Spinal cord (tissue), 10 donors: ENCODE results near the gene SLC35A4. TPM values are rescaled to one million over a fixed set of nuclear protein-coding genes. Genes with fewer than 3 reads are reported as not detected.
"Not testable (repeated sequence)": the region's sequence is repeated elsewhere in the genome, so short reads cannot be mapped to it uniquely, and the experiment has no call there.

Experiments used
- DNase-seq, 6 donors: peaks; one replicate each; pipeline versions ENCODE4 v3.0.0 to v3.0.0-alpha.2; 2013 to 2015; ENCODE audit warnings: low spot score in 6 of 6, low read depth in 4 of 6
- H3K27ac ChIP-seq: one replicate; pipeline ENCODE4 v1.5.1; 2013; ENCODE audit warnings: low read depth, low read length, control low read depth
- H3K27me3 ChIP-seq: one replicate; pipeline ENCODE4 v1.6.1; 2013; ENCODE audit warnings: low read length; ENCODE audit not compliant: control insufficient read depth, insufficient read depth
- H3K36me3 ChIP-seq: one replicate; pipeline ENCODE4 v1.6.1; 2013; ENCODE audit warnings: low read length; ENCODE audit not compliant: control insufficient read depth, insufficient read depth
- H3K4me1 ChIP-seq: one replicate; pipeline ENCODE4 v1.6.1; 2013; ENCODE audit warnings: low read length; ENCODE audit not compliant: control insufficient read depth, insufficient read depth
- H3K4me3 ChIP-seq: one replicate; pipeline ENCODE4 v1.5.1; 2013; ENCODE audit warnings: low read depth, low read length, control low read depth
- H3K9me3 ChIP-seq: one replicate; pipeline ENCODE4 v1.6.1; 2013; ENCODE audit warnings: low read length; ENCODE audit not compliant: control insufficient read depth, insufficient read depth
- WGBS: methylation state at CpG from one replicate; pipeline ENCODE4 v1.1.5; 2013; ENCODE audit warnings: missing lambda C conversion rate; ENCODE audit not compliant: insufficient coverage; 5-methylcytosine and 5-hydroxymethylcytosine counted together
- polyA plus RNA-seq, 2 donors: library from polyadenylated mRNA; unstranded; fragments of 120-200 nt; gene quantifications; one replicate each; pipeline ENCODE4 v1.2.1, GENCODE V29; 2013; ENCODE audit not compliant: insufficient read length in 2 of 2
- total RNA-seq, 2 donors: library from RNA; depleted of rRNA in 1 of 2; stranded (reverse); fragments of 120-200 nt in 1 of 2; fragments of >200 nt in 1 of 2; gene quantifications; one replicate each; pipeline versions ENCODE4 v1.2.3 to v1.2.4, GENCODE V29; 2013 to 2014
- donor health status: healthy.

SLC35A4 gene
- total and polyA plus RNA-seq, 4 donors: 10.0 to 69.0 (median 39.3) TPM

DNA sequence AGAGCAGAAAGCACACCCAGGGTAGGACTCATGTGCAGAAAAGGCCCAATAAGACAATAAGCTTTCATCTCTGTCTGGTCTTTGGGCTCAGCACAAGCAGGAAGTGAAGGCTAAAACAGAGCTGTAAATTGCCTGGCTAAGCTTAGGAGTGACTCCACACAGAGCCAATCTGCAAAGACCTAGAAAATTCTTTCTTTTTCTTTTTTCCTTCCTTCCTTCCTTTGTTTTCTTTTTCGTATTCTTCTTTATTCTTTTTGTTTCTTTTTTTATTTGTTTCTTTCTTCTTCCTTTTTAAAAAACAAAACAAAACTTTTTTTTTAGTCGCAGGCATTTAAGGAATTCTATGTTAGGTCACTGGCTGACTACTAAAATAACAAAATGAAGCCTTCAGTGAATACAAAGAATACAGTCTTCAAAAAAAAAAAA, 12.2 kb downstream of the SLC35A4 start:
- no peak overlapping the region for H3K4me3 ChIP-seq
- H3K36me3 ChIP-seq: no peaks in the 10 kb centered on the region
- no peaks in the 10 kb centered on the region for H3K4me1 ChIP-seq
- no peak for DNase-seq
- H3K9me3 ChIP-seq: no peaks in the 10 kb centered on the region
- WGBS: no CpG with 5 or more reads among the region's 2 CpGs
- H3K27me3 ChIP-seq: no peaks in the 10 kb centered on the region
- H3K27ac ChIP-seq: no peak overlapping the region

GRCh38 chr5:140579188-140579747, 14.6 kb downstream of the SLC35A4 start:
- WGBS: 83% methylated on average over 2 of the region's 6 CpGs
- H3K36me3 ChIP-seq, DNase-seq, H3K27me3 ChIP-seq, H3K4me3 ChIP-seq, H3K9me3 ChIP-seq, H3K4me1 ChIP-seq, H3K27ac ChIP-seq: not testable (repeated sequence)

DNA sequence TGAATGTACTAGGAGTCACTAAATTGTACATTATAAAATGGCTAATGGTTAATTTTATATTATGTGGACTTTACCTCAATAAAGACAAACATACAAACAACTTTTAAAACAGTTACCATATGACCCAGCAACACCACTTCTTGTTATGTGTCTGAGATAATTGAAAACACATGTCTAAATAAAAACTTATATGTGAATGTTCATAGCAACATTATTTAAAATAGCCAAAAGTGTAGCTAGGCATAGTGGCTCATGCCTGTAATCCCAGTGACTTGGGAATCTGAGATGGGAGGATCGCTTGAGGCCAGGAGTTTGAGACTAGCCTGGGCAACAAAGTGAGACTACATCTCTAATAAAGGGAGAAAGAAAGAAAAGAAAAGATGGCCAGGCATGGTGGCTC, 22.9 kb downstream of the SLC35A4 start:
- Histone ChIP-seq H3K4me1 (no peaks in the 10 kb centered on the region), H3K9me3 (no peaks in the 10 kb centered on the region), H3K27me3 (no peaks in the 10 kb centered on the region), H3K4me3 (no peak overlapping the region), H3K36me3 (no peaks in the 10 kb centered on the region), H3K27ac (no peak overlapping the region)
- WGBS: 90% methylated on average over 1 of the region's 1 CpG
- DNase-seq: no peak

- Histone ChIP-seq H3K9me3 (no peaks in the 10 kb centered on the region), H3K27me3 (no peaks in the 10 kb centered on the region), H3K36me3 (no peaks in the 10 kb centered on the region), H3K27ac (no peak overlapping the region), H3K4me3 (no peak overlapping the region), H3K4me1 (no peaks in the 10 kb centered on the region)
- DNase-seq: no peak
- WGBS: no CpG with 5 or more reads among the region's 5 CpGs
Measured at GRCh38 chr5:140588311-140589070, 23.9 kb downstream of the SLC35A4 start.

GRCh38 chr5:140590861-140591260, 26.2 kb downstream of the SLC35A4 start:
- DNase-seq: no peak
- no peak overlapping the region for H3K4me3 ChIP-seq
- no peak overlapping the region for H3K27ac ChIP-seq
- no peaks in the 10 kb centered on the region for H3K9me3 ChIP-seq
- no peaks in the 10 kb centered on the region for H3K27me3 ChIP-seq
- H3K4me1 ChIP-seq: no peaks in the 10 kb centered on the region
- WGBS: 69% methylated on average over 3 of the region's 7 CpGs
- no peaks in the 10 kb centered on the region for H3K36me3 ChIP-seq

DNA sequence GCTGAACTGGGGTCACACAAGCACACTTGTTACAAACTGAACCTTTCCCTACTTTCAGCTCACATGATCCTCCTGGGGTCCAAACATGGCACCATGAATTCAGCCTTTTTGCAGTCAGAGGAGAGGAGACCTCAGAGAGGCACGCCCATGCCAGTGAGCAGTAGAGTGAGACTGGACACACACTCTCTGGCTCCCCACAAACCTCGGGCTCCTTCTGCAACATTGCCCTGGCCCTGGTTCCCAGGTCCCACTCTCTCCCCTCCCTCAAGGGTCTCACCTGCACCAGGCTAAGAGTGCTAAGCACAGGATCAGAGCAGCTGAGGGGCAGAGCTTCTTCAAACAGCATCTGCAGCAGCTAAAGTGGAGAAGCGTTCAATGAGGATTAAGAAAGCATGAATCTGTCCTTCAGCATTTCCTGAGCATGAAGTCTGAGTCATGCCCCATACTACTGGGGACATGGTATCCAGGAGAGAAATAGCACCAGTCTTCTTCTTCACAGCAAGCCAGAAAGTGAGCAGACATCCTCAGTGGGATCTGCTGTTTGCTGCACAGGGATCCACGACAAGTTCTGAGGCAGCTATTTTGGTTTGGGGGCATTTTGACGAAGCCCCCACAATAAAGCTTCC, 27.2 kb downstream of the SLC35A4 start:
- Histone ChIP-seq H3K9me3 (no peaks in the 10 kb centered on the region), H3K36me3 (no peaks in the 10 kb centered on the region), H3K4me3 (no peak overlapping the region), H3K4me1 (no peaks in the 10 kb centered on the region), H3K27ac (no peak overlapping the region), H3K27me3 (no peaks in the 10 kb centered on the region)
- WGBS: 91% methylated on average over 3 of the region's 5 CpGs
- DNase-seq: no peak

DNA sequence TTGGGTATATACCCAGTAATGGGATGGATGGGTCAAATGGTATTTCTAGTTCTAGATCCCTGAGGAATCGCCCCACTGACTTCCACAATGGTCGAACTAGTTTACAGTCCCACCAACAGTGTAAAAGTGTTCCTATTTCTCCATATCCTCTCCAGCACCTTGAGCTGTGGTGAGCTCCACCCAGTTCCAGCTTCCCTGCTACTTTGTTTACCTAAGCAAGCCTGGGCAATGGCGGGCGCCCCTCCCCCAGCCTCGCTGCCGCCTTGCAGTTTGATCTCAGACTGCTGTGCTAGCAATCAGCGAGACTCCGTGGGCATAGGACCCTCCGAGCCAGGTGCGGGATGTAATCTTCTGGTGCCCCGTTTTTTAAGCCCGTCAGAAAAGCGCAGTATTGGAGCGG, 28.4 kb downstream of the SLC35A4 start:
- H3K4me3 ChIP-seq, H3K4me1 ChIP-seq, DNase-seq, H3K27ac ChIP-seq, H3K9me3 ChIP-seq, H3K27me3 ChIP-seq, H3K36me3 ChIP-seq: not testable (repeated sequence)
- whole genome bisulfite sequencing: 71% methylated on average over 8 of the region's 14 CpGs

DNA sequence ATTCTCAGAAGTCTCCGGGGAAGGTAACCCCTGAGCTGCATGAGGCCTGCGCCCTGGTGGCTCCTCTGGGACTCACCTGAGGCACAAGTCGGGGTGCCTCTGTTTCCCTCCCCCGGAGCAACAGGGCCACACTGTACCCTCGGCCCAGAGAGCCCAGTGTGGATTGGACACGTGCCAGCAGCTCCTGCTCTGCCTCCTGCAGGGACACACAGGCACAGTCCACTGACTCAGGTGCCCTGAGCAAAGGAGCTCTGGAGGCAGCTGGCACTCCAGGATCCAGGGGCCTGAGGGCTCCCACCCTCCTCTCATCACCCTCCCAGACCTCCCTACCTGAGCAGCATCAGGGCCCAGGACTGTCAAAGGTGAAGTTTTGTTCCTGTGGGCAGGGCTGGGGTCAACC, 29.5 kb downstream of the SLC35A4 start:
- Histone ChIP-seq H3K27me3 (no peaks in the 10 kb centered on the region), H3K9me3 (no peaks in the 10 kb centered on the region), H3K4me1 (no peaks in the 10 kb centered on the region), H3K4me3 (no peak overlapping the region), H3K27ac (no peak overlapping the region), H3K36me3 (no peaks in the 10 kb centered on the region)
- DNase-seq: no peak
- 81% methylated on average over 6 of the region's 6 CpGs for WGBS

DNA sequence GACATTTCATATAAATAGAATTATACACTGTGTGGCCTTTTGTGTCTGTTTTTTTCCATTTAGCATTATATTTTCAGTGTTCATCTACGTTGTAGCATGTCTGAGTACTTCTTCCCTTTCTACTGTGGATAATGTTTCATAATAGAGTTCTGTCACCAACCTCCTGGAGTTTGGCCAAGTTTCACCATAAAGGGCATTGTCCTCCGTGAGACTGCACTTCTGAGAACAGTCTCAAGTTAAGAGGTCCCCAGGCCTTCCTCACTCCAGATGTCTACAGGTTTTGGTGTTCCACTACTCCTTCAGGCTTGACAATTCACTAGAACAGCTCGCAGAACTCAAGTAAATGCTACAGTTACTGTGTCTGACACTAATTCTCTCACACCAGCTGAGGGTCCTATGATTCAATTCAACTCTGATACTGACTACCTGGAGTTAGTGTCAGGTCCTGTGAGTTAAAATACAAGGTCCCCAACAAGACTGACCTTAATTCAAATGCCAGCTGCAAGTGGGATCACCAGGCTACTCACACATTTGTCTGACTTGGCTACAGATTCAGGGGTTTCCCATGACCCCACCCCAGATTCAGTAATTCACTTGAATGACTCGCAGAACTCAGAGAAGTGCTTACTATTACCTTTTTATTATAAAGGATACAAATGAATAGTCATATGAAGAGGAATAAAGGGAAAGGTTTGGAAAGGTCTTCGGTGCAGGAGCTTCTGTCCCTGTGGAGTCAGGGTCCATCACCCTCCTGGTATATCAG, 31.1 kb downstream of the SLC35A4 start:
- no peaks in the 10 kb centered on the region for H3K4me1 ChIP-seq
- H3K27me3 ChIP-seq: no peaks in the 10 kb centered on the region
- no peaks in the 10 kb centered on the region for H3K9me3 ChIP-seq
- no peak for DNase-seq
- no peak overlapping the region for H3K4me3 ChIP-seq
- no peaks in the 10 kb centered on the region for H3K36me3 ChIP-seq
- no peak overlapping the region for H3K27ac ChIP-seq
- 60% methylated on average over 3 of the region's 5 CpGs for WGBS
